Stimulated activated naive CD4-positive, alpha-beta T cell (primary cell): ENCODE data around the gene TMPRSS7.

Experiments used
- DNase-seq, 6 experiments: peaks; one replicate each; lab custom pipeline; 2025; lab: John Stamatoyannopoulos, UW

The TMPRSS7 gene

DNA sequence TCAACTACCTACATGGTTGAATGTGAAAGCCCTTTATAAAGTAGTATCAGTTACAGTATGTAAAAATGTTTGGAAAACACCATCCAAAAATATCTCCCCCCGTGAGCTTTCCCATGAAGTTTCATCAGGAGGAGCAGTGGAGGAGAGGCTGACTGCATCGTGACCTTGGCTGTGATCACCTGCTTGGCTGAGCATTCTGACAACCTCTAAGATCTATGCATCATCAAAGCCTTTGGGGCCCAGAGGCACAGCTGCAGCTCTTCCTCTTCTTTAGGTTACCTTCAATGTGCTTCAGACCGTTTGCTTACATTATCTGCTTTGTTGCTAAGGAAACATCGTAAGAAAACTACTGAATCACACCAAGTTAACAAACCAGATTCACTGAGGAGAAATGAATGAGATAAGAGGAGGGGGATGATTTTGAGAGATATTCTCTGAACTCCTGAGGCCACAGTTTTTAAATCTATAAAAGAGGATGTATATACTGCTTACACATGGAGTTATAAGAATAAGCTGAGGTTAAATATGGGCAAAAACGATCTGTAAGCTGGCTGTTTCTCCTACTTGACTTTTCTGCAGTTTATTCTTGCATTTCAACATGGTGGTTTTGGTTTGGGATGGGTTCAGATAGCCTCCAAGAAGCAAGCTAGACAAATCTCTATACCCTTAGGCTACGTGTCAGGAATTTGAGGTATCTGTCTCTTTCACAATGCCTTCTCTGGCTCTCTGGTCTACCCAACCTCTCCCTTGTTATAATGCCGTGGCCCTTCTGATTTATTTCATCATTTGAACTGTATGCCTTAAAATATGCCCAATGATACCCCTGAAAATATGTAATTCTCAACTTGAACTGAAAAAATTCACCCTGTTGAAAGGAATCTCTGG lies 94.5 kb downstream of the TMPRSS7 start:
- peak; percentile 18 to 86 (median 67) for DNase-seq

- no peak for DNase-seq
Observed at GRCh38 chr3:112129925-112130637, 95.5 kb downstream of the TMPRSS7 start.

GRCh38 chr3:112130638-112130993 lies 96.1 kb downstream of the TMPRSS7 start:
- DNase-seq = no peak
